ENCODE measurements around the gene IL17REL. TPM values are rescaled to one million over a fixed set of nuclear protein-coding genes. Genes with fewer than 3 reads are reported as not detected.

Gene IL17REL
- polyA plus RNA-seq, 3 donors = not detected

GRCh38 chr22:49957826-49958365 is 54.7 kb downstream of the IL17REL start:
- intact Hi-C loops (cut with micrococcal nuclease) = loop anchor here in 1 of 2 donors (1.0 kb wide), 1 partner anchor 22 kb away; no protein-coding TSS in a partner anchor
- no peak for DNase-seq
- Histone ChIP-seq H3K79me2 (ENCODE audit: insufficient read depth, low read length) (peaks cover 27% of the 10 kb centered on the region), H3K4me2 (replicated peaks; ENCODE audit: extremely low read depth, low read length, poor library complexity, severe bottlenecking) (no peak overlapping the region), H4K20me1 (ENCODE audit: insufficient read depth, low read length) (peaks cover 18% of the 10 kb centered on the region), H3K9me3 (replicated peaks in 1 of 2; ENCODE audit: control insufficient read depth in 1 of 2, insufficient read depth in 1 of 2, low read length in 2 of 2) (no peaks in the 10 kb centered on the region), H3K27me3 (ENCODE audit: control insufficient read depth in 2 of 2, insufficient read depth in 2 of 2, low read length in 2 of 2) (no peaks in the 10 kb centered on the region), H3K27ac (ENCODE audit: low read depth in 1 of 2, low read length in 2 of 2) (no peak overlapping the region), H3K9ac (ENCODE audit: insufficient read depth, low read length, poor library complexity, severe bottlenecking) (no peak overlapping the region), H3K4me3 (replicated peaks in 1 of 3; ENCODE audit: low read depth in 2 of 3, low read length in 3 of 3) (no peak overlapping the region), H3K4me1 (ENCODE audit: control insufficient read depth in 1 of 2, insufficient read depth in 2 of 2, low read length in 2 of 2) (peaks cover 30 to 45% of the 10 kb centered on the region in 2 donors), H3K36me3 (replicated peaks in 1 of 2; ENCODE audit: control insufficient read depth in 1 of 2, insufficient read depth in 2 of 2, low read length in 2 of 2) (peaks cover 4% of the 10 kb centered on the region in 2 donors), H2AFZ (ENCODE audit: insufficient read depth, low read depth, low read length, poor library complexity, severe bottlenecking) (no peak overlapping the region)
- Mint-ChIP-seq H3K4me3 (no peak overlapping the region), H3K27ac (peak overlapping the region in 2 of 7 donors; percentile 15 to 82), H3K27me3 (ENCODE audit: low read depth in 3 of 3) (peaks cover 0 to 1% (median 0%) of the 10 kb centered on the region in 3 donors), H3K4me1 (peaks cover 24% of the 10 kb centered on the region), H3K36me3 (peaks cover 0 to 12% of the 10 kb centered on the region in 2 donors), H3K9me3 (no peaks in the 10 kb centered on the region)
- no peak for TF ChIP-seq CTCF (IDR thresholded peaks at IDR 0.05)
- 95% methylated on average over 12 of the region's 12 CpGs for WGBS (ENCODE audit: insufficient coverage)

- Histone ChIP-seq H3K27ac (ENCODE audit: low read depth in 1 of 2, low read length in 2 of 2) (no peak overlapping the region), H3K4me2 (replicated peaks; ENCODE audit: extremely low read depth, low read length, poor library complexity, severe bottlenecking) (no peak overlapping the region), H3K9ac (ENCODE audit: insufficient read depth, low read length, poor library complexity, severe bottlenecking) (no peak overlapping the region), H3K36me3 (replicated peaks in 1 of 2; ENCODE audit: control insufficient read depth in 1 of 2, insufficient read depth in 2 of 2, low read length in 2 of 2) (no peaks in the 10 kb centered on the region), H3K79me2 (ENCODE audit: insufficient read depth, low read length) (peaks cover 21% of the 10 kb centered on the region), H2AFZ (ENCODE audit: insufficient read depth, low read depth, low read length, poor library complexity, severe bottlenecking) (no peak overlapping the region), H4K20me1 (ENCODE audit: insufficient read depth, low read length) (peaks cover 11% of the 10 kb centered on the region), H3K4me3 (replicated peaks in 1 of 3; ENCODE audit: low read depth in 2 of 3, low read length in 3 of 3) (no peak overlapping the region), H3K9me3 (replicated peaks in 1 of 2; ENCODE audit: control insufficient read depth in 1 of 2, insufficient read depth in 1 of 2, low read length in 2 of 2) (no peaks in the 10 kb centered on the region), H3K4me1 (ENCODE audit: control insufficient read depth in 1 of 2, insufficient read depth in 2 of 2, low read length in 2 of 2) (peaks cover 27 to 47% of the 10 kb centered on the region in 2 donors), H3K27me3 (ENCODE audit: control insufficient read depth in 2 of 2, insufficient read depth in 2 of 2, low read length in 2 of 2) (no peaks in the 10 kb centered on the region)
- Mint-ChIP-seq H3K4me3 (no peak overlapping the region), H3K4me1 (peaks cover 25% of the 10 kb centered on the region), H3K36me3 (peaks cover 0 to 8% of the 10 kb centered on the region in 2 donors), H3K27me3 (ENCODE audit: low read depth in 3 of 3) (peaks cover 0 to 2% (median 1%) of the 10 kb centered on the region in 3 donors), H3K9me3 (no peaks in the 10 kb centered on the region), H3K27ac (peak overlapping the region in 1 of 7 donors; percentile 35)
- intact Hi-C loops (cut with micrococcal nuclease) = no loop called here
- DNase-seq = no peak
- TF ChIP-seq CTCF (IDR thresholded peaks at IDR 0.05) = no peak
- 88% methylated on average over 11 of the region's 20 CpGs for WGBS (ENCODE audit: insufficient coverage)
Measured at GRCh38 chr22:49956914-49957825, 55.4 kb downstream of the IL17REL start.

All from CD14-positive monocyte (primary cell).